Measurements from ENCODE around the gene ZBED5. TPM values are rescaled to one million over a fixed set of nuclear protein-coding genes. Genes with fewer than 3 reads are reported as not detected.
"Not testable (repeated sequence)": the region's sequence is repeated elsewhere in the genome, so short reads cannot be mapped to it uniquely, and the experiment has no call there.

Gene ZBED5
- total and polyA plus RNA-seq, 8 donors: 9.0 to 54.7 (median 21.7) TPM

DNA sequence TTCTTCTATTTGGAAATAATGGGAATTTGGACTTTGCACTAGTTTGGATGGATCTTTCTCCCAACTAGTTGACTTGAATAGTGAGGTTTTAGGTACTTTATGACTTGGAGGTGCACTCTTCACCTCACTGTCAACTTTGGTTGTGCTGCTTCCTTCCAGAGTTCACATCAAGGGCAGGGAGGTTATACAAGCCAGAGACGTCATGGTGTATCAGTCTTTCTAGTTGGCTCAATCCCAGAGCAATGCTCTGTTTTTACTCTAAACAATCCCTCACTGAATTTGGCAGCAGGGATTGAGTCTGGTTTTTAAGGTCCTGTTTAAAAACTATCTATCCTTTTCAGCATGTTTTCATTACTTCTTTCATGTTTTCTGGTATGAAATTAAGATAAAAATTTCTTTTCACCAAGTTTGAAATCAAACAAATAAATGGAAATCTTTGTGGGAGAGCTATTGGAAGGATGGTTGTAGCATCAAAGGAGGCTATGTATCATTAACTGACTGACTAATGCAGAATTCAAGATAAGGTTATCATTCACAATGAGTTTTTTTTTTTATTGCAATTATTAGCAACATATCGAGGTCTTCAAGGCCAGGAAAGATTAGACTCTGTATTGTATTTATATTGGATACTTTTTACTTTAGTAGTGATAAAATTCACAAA lies 28.0 kb upstream of the ZBED5 start:
- Histone ChIP-seq H3K4me3 (no peak overlapping the region), H3K36me3 (no peaks in the 10 kb centered on the region), H3K27ac (peak overlapping the region in 1 of 5 donors; percentile 21), H3K9me3 (peaks cover 0 to 19% (median 2%) of the 10 kb centered on the region in 4 donors), H3K4me1 (peaks cover 0 to 10% (median 3%) of the 10 kb centered on the region in 4 donors), H3K27me3 (no peaks in the 10 kb centered on the region)
- TF ChIP-seq POLR2A (IDR thresholded peaks at IDR 0.05) (no peak), POLR2AphosphoS5 (IDR thresholded peaks at IDR 0.05) (no peak), EP300 (IDR thresholded peaks at IDR 0.05) (no peak)
- TF ChIP-seq, protein P1, sequence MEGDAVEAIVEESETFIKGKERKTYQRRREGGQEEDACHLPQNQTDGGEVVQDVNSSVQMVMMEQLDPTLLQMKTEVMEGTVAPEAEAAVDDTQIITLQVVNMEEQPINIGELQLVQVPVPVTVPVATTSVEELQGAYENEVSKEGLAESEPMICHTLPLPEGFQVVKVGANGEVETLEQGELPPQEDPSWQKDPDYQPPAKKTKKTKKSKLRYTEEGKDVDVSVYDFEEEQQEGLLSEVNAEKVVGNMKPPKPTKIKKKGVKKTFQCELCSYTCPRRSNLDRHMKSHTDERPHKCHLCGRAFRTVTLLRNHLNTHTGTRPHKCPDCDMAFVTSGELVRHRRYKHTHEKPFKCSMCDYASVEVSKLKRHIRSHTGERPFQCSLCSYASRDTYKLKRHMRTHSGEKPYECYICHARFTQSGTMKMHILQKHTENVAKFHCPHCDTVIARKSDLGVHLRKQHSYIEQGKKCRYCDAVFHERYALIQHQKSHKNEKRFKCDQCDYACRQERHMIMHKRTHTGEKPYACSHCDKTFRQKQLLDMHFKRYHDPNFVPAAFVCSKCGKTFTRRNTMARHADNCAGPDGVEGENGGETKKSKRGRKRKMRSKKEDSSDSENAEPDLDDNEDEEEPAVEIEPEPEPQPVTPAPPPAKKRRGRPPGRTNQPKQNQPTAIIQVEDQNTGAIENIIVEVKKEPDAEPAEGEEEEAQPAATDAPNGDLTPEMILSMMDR (IDR thresholded peaks at IDR 0.05): no peak
- intact Hi-C loops (cut with DNase I; ENCODE audit: low total_unique reads): no loop called here
- 16 to 31% (median 20%) methylated on average over 2 of the region's 2 CpGs for WGBS, 5 donors
- DNase-seq: peak in 1 of 2 donors; percentile 73

DNA sequence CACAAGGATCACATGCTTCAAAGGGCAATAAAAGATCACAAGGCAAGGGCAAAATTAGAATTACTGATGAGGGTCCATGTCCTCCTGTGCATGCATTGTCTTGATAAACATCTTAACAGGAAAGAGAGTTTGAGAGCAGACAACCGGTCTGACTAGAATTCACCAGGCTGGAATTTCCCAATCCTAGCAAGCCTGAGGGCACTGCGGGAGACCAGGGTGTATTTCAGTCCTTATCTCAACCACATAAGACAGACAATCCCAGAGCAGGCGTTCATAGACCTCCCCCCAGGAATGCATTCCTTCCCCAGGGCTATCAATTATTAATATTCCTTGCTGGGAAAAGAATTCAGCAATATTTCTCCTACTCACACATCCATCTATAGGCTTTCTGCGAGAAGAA lies 26.4 kb upstream of the ZBED5 start:
- H3K27ac ChIP-seq: not testable (repeated sequence)
- WGBS, 5 donors: 82 to 92% (median 88%) methylated on average over 4 of the region's 4 CpGs

GRCh38 chr11:10881892-10882291 lies 24.0 kb upstream of the ZBED5 start:
- peaks cover 0 to 10% (median 2%) of the 10 kb centered on the region in 4 donors for H3K9me3 ChIP-seq
- intact Hi-C loops (cut with DNase I; ENCODE audit: low total_unique reads): no loop called here
- peaks cover 0 to 14% (median 5%) of the 10 kb centered on the region in 4 donors for H3K4me1 ChIP-seq
- DNase-seq: no peak
- WGBS, 5 donors: 81 to 93% (median 88%) methylated on average over 3 of the region's 3 CpGs
- TF ChIP-seq POLR2AphosphoS5 (IDR thresholded peaks at IDR 0.05): no peak
- H3K4me3 ChIP-seq: no peak overlapping the region
- H3K27ac ChIP-seq: no peak overlapping the region
- no peaks in the 10 kb centered on the region for H3K36me3 ChIP-seq
- H3K27me3 ChIP-seq: no peaks in the 10 kb centered on the region

More for the DNA sequence above, 26.4 kb upstream of the ZBED5 start:
- DNase-seq; H3K27me3 ChIP-seq; H3K4me3 ChIP-seq; H3K4me1 ChIP-seq; intact Hi-C loops (cut with DNase I; ENCODE audit: low total_unique reads); H3K36me3 ChIP-seq: not testable (repeated sequence)
- H3K9me3 ChIP-seq: peaks cover 0 to 10% (median 2%) of the 10 kb centered on the region in 4 donors

DNA sequence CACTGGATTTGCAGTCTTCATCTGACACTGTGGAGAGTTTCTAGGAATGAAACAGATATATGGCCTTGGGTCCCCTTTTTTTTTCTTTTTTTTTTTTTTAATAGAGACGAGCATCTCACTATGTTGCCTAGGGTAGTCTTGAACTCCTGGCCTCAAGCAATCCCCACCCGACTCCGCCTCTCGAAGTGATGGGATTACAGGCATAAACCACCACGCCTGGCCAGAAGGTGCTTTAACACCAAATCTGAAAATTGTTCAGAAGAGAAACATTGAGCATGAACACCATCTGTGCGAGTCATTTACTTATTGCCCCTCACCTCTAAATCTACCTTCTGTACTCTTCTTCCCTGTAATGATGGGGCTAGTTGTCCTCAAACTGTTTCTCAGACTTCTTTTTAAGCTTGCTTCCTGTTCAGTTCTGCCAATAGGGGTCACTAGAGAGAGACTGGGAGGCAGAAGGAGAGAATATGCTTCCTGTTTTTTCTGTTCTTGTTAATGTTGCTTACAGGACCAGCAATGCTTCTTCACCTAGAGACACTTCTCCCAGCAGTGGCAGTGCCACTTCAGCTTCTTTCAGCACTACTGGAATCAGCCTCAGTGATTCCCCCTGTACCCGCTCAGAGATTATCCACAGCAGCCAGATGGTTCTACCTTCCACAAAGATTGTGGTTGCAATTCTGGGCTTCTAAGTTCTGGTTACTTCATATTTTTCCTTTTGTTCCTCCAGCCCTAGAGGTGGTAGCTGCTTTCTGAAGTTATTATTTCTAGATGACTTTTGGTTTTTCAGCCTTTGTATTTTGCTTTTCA lies 20.8 kb upstream of the ZBED5 start:
- TF ChIP-seq POLR2A (IDR thresholded peaks at IDR 0.05): no peak
- TF ChIP-seq, protein P1 (IDR thresholded peaks at IDR 0.05): peak in 5 of 7 experiments; percentile 19 to 57 (median 45)
- TF ChIP-seq EP300 (IDR thresholded peaks at IDR 0.05): no peak
- peak in 1 of 3 donors; percentile 44 for TF ChIP-seq POLR2AphosphoS5 (IDR thresholded peaks at IDR 0.05)
- Histone ChIP-seq H3K4me1 (peaks cover 0 to 9% (median 4%) of the 10 kb centered on the region in 4 donors), H3K27me3 (no peaks in the 10 kb centered on the region), H3K4me3 (no peak overlapping the region), H3K9me3 (peaks cover 0 to 1% (median 0%) of the 10 kb centered on the region in 4 donors), H3K27ac (peak overlapping the region in 1 of 5 donors; percentile 30), H3K36me3 (no peaks in the 10 kb centered on the region)
- WGBS, 5 donors: 92 to 97% (median 94%) methylated on average over 7 of the region's 7 CpGs
- DNase-seq: peak in 1 of 2 donors; percentile 79
- intact Hi-C loops (cut with DNase I; ENCODE audit: low total_unique reads): no loop called here

DNA sequence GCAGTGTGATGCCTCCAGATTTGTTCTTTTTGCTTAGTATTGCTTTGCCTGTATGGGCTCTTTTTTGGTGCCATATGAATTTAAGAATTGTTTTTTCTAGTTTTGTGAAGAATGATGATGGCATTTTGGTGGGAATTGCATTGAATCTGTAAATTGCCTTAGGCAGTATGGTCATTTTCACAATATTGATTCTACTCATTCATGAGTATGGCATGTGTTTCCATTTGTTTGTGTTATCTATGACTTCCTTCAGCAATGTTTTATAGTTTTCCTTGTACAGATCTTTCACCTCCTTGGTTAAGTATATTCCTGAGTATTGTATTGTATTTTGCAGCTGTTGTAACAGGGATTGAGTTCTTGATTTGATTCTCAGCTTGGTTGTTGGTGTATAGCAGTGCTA lies 18.3 kb upstream of the ZBED5 start:
- intact Hi-C loops (cut with DNase I; ENCODE audit: low total_unique reads): no loop called here
- TF ChIP-seq, protein P1 (IDR thresholded peaks at IDR 0.05): no peak
- TF ChIP-seq EP300 (IDR thresholded peaks at IDR 0.05): no peak
- TF ChIP-seq POLR2AphosphoS5 (IDR thresholded peaks at IDR 0.05): no peak
- no peak for TF ChIP-seq POLR2A (IDR thresholded peaks at IDR 0.05)
- no peak for DNase-seq
- Histone ChIP-seq H3K4me1 (peaks cover 0 to 9% (median 4%) of the 10 kb centered on the region in 4 donors), H3K27me3 (no peaks in the 10 kb centered on the region), H3K36me3 (peaks cover 0 to 7% (median 0%) of the 10 kb centered on the region in 4 donors), H3K9me3 (peaks cover 0 to 19% (median 12%) of the 10 kb centered on the region in 4 donors), H3K4me3 (no peak overlapping the region), H3K27ac (no peak overlapping the region)

All from stomach (tissue), 9 donors.